Femur (tissue), 1 donor: ENCODE data around the gene POLE2.

Source experiments
- DNase-seq: peaks from one replicate; pipeline ENCODE4 v3.0.0-alpha.2; 2017

Gene POLE2

GRCh38 chr14:49615776-49616175 is 72.2 kb downstream of the POLE2 start:
- no peak for DNase-seq

- DNase-seq, result no peak
Observed at GRCh38 chr14:49614196-49614595, 73.8 kb downstream of the POLE2 start.

DNA sequence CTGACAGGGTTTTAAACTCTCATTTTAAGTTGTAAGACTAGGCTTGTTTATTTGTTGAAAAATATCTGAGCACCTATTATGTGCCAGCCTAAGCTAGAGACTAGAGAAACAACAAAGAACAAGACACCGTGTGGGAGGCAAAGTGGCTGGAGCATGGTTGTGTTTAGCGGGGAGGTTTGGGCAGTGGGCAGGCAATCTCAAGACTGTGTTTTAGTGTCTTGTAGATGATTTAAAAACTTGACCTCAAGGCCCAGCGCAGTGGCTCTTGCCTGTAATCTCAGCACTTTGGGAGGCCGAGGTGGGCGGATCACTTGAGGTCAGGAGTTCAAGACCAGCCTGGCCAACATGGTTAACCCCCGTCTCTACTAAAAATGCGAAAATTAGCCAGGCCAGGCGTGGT is 75.3 kb downstream of the POLE2 start:
- no peak for DNase-seq

DNA sequence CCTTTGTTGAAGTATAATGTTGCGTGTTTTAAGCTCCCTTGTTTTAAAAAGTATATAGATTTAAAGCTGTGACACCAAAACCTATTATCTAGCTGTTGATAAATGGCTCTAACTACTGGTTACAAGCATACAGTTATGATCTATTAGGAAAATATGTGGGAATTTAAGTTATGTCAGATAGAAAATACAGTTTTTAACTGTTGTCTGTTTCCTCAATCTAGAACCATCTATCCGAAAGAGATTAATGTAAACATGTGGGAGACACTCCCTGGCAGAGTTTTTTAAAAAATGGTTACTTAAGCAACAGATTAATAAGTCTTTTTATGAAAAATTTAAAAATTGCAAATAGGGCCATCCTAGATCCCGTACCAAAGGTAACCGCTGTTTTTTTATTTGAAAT is 75.8 kb downstream of the POLE2 start:
- no peak for DNase-seq

- no peak for DNase-seq
Observed at GRCh38 chr14:49607583-49607982, 80.4 kb downstream of the POLE2 start.

DNA sequence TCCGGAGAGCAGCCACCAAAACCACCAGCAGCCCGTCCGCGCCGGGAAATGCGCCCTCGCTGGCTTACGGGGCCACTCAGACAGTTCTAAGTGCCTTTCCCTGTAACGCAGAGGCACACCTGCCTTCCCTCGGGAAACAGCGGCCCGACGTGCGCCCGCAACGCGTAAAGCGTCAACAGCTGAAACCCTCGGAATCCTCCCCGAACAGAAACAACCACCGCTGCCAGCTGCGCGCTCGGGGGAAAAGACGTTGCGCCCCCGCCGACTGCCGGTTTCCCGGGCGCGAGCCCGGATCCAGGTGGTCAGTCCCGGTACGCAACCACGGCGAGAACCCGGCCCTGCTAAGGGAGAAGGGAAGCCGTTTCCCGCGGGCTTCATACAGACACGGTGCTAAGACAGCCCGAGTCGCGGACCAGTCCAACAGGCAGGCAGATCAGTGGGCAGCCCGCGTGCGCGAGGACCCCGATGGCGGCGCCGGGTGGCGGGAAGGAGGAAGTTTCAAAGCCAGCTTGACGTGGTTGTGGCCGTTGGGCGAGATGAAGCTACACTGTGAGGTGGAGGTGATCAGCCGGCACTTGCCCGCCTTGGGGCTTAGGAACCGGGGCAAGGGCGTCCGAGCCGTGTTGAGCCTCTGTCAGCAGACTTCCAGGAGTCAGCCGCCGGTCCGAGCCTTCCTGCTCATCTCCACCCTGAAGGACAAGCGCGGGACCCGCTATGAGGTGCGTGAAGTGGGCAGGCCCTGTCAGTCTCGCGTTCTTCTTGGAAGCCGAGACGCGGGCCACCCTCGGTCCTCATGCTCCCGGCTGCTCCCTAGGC is 89.3 kb downstream of the POLE2 start, which contains the start of gene LRR1:
Gene LRR1, plus strand, starts transcription at position 456 of the 816 bp plus-strand sequence. Its CDS starts 81 bp downstream, at position 537.
- peak; percentile 93 for DNase-seq

DNA sequence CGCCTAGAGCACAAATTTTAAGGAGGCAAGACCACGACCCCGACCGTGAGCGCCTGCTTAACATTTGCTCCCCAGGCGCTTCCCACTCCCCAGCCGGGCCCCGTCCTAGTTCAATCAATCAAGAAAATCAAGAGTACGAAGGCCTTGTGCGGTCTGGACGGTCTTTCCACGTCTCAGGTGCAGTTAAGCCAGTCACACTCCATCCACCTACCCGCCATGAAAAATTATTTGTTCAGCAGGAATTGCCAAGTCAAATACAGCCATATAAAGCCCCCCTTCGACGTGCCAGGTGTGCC is 89.9 kb downstream of the POLE2 start:
- no peak for DNase-seq

- DNase-seq, result peak; percentile 43
Observed at GRCh38 chr14:49594347-49595091, 93.5 kb downstream of the POLE2 start.
